ENCODE measurements around the gene SMIM21. TPM values are rescaled to one million over a fixed set of nuclear protein-coding genes. Genes with fewer than 3 reads are reported as not detected.

The SMIM21 gene
- total RNA-seq, 1 experiment from 2014 or later: not detected

DNA sequence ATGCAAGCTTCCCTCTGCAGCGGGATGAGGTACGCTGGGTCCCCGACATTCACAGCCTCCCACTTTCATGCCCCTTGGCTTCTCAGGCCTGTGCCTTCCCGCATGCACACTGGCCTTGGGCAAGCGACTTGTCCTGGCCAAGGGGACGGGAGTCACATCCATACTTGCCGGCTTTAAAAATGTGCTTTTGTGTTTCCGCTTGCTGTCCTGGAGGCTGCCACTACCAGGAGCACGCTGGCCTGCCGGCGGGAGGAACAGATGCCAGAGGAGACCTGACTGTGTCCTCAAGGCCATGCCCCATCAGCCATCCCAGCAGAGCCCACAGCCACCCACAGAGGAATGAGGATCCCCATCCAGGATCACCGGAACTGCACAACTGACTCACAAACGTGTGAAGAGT is 36.9 kb upstream of the SMIM21 start:
- ChIA-PET CTCF (no interaction called here), POLR2A (no interaction called here)
- H3K36me3 Mint-ChIP-seq: no peaks in the 10 kb centered on the region
- no peaks in the 10 kb centered on the region; the same call in 1 of the 2 replicates for H3K4me1 Mint-ChIP-seq
- DNase-seq (ENCODE audit: low spot score) (no peak), ATAC-seq (no peak)
- H3K9me3 Mint-ChIP-seq: peaks cover 19% of the 10 kb centered on the region
- no peaks in the 10 kb centered on the region; the same call in 1 of the 2 replicates for H3K27me3 Mint-ChIP-seq (ENCODE audit: low read depth)
- TF ChIP-seq ESRRA (CRISPR knock-in tag; IDR thresholded peaks at IDR 0.05; ENCODE audit: borderline replicate concordance) (no peak), NR2C2 (CRISPR knock-in tag; IDR thresholded peaks at IDR 0.05) (no peak)
- H3K27ac Mint-ChIP-seq: no peak overlapping the region
- no peak overlapping the region for H3K4me3 Mint-ChIP-seq

DNA sequence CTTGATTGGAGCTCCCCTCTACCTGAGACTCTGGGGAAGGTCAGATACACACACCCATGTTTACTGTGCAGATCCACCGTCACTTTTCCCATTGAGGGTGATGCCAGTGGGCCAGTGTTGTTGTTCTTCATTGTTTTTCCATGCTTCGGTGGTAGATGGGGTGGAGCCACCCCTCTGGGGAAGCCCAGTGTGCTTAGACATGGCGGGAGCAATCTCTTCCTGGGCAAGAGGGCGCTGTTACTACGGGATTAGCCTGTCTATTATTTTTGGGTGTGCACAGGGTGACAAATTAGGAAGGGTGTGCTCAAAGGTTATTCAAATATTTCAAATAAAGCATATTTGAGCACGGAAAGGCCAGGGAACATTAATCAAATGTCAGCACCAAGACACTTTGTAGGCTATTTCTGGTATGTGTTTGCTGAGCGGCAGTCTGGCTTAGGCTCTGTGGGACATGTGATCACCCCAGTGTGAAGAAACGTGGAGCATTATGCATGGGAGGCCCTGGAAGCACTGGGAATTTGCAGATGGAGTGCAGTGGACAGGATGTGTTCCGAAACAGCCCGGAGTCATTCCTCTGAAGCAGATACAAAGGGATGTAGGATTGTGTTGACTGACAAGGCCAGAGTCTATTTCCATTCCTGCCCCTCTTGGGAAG is 34.8 kb upstream of the SMIM21 start:
- ChIA-PET CTCF (no interaction called here), POLR2A (no interaction called here)
- DNase-seq (ENCODE audit: low spot score) (no peak), ATAC-seq (no peak)
- Mint-ChIP-seq H3K4me1 (no peaks in the 10 kb centered on the region; the same call in 1 of the 2 replicates), H3K9me3 (peaks cover 37% of the 10 kb centered on the region), H3K27ac (no peak overlapping the region), H3K27me3 (ENCODE audit: low read depth) (peaks cover 3% of the 10 kb centered on the region), H3K4me3 (no peak overlapping the region), H3K36me3 (peaks cover 16% of the 10 kb centered on the region)
- TF ChIP-seq TCF7 (CRISPR knock-in tag; IDR thresholded peaks at IDR 0.05; ENCODE audit: low read depth): no peak
- TF ChIP-seq, protein P1, sequence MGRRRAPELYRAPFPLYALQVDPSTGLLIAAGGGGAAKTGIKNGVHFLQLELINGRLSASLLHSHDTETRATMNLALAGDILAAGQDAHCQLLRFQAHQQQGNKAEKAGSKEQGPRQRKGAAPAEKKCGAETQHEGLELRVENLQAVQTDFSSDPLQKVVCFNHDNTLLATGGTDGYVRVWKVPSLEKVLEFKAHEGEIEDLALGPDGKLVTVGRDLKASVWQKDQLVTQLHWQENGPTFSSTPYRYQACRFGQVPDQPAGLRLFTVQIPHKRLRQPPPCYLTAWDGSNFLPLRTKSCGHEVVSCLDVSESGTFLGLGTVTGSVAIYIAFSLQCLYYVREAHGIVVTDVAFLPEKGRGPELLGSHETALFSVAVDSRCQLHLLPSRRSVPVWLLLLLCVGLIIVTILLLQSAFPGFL (CRISPR knock-in tag; IDR thresholded peaks at IDR 0.05; ENCODE audit: borderline replicate concordance): no peak
- TF ChIP-seq TP53 (CRISPR knock-in tag; IDR thresholded peaks at IDR 0.05): no peak
- TF ChIP-seq NFE2L1 (CRISPR knock-in tag; IDR thresholded peaks at IDR 0.05): no peak
- TF ChIP-seq, protein P2, sequence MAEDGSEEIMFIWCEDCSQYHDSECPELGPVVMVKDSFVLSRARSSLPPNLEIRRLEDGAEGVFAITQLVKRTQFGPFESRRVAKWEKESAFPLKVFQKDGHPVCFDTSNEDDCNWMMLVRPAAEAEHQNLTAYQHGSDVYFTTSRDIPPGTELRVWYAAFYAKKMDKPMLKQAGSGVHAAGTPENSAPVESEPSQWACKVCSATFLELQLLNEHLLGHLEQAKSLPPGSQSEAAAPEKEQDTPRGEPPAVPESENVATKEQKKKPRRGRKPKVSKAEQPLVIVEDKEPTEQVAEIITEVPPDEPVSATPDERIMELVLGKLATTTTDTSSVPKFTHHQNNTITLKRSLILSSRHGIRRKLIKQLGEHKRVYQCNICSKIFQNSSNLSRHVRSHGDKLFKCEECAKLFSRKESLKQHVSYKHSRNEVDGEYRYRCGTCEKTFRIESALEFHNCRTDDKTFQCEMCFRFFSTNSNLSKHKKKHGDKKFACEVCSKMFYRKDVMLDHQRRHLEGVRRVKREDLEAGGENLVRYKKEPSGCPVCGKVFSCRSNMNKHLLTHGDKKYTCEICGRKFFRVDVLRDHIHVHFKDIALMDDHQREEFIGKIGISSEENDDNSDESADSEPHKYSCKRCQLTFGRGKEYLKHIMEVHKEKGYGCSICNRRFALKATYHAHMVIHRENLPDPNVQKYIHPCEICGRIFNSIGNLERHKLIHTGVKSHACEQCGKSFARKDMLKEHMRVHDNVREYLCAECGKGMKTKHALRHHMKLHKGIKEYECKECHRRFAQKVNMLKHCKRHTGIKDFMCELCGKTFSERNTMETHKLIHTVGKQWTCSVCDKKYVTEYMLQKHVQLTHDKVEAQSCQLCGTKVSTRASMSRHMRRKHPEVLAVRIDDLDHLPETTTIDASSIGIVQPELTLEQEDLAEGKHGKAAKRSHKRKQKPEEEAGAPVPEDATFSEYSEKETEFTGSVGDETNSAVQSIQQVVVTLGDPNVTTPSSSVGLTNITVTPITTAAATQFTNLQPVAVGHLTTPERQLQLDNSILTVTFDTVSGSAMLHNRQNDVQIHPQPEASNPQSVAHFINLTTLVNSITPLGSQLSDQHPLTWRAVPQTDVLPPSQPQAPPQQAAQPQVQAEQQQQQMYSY (CRISPR knock-in tag; IDR thresholded peaks at IDR 0.05): no peak
- TF ChIP-seq, protein P3, sequence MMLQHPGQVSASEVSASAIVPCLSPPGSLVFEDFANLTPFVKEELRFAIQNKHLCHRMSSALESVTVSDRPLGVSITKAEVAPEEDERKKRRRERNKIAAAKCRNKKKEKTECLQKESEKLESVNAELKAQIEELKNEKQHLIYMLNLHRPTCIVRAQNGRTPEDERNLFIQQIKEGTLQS (CRISPR knock-in tag; conservative IDR thresholded peaks at IDR 0.05): no peak
- TF ChIP-seq IRF2 (CRISPR knock-in tag; IDR thresholded peaks at IDR 0.05; ENCODE audit: borderline replicate concordance, low read depth): no peak
- no peak for TF ChIP-seq EMX1 (CRISPR knock-in tag; IDR thresholded peaks at IDR 0.05)
- TF ChIP-seq, protein P4, sequence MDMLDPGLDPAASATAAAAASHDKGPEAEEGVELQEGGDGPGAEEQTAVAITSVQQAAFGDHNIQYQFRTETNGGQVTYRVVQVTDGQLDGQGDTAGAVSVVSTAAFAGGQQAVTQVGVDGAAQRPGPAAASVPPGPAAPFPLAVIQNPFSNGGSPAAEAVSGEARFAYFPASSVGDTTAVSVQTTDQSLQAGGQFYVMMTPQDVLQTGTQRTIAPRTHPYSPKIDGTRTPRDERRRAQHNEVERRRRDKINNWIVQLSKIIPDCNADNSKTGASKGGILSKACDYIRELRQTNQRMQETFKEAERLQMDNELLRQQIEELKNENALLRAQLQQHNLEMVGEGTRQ (CRISPR knock-in tag; IDR thresholded peaks at IDR 0.05): no peak
- no peak for TF ChIP-seq ZNF263 (CRISPR knock-in tag; IDR thresholded peaks at IDR 0.05; ENCODE audit: low read depth)
- TF ChIP-seq, protein P5, sequence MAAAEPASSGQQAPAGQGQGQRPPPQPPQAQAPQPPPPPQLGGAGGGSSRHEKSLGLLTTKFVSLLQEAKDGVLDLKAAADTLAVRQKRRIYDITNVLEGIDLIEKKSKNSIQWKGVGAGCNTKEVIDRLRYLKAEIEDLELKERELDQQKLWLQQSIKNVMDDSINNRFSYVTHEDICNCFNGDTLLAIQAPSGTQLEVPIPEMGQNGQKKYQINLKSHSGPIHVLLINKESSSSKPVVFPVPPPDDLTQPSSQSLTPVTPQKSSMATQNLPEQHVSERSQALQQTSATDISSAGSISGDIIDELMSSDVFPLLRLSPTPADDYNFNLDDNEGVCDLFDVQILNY (CRISPR knock-in tag; IDR thresholded peaks at IDR 0.05): no peak
- TF ChIP-seq, protein P6, sequence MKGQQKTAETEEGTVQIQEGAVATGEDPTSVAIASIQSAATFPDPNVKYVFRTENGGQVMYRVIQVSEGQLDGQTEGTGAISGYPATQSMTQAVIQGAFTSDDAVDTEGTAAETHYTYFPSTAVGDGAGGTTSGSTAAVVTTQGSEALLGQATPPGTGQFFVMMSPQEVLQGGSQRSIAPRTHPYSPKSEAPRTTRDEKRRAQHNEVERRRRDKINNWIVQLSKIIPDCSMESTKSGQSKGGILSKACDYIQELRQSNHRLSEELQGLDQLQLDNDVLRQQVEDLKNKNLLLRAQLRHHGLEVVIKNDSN (CRISPR knock-in tag; IDR thresholded peaks at IDR 0.05): no peak
- TF ChIP-seq, protein P7, sequence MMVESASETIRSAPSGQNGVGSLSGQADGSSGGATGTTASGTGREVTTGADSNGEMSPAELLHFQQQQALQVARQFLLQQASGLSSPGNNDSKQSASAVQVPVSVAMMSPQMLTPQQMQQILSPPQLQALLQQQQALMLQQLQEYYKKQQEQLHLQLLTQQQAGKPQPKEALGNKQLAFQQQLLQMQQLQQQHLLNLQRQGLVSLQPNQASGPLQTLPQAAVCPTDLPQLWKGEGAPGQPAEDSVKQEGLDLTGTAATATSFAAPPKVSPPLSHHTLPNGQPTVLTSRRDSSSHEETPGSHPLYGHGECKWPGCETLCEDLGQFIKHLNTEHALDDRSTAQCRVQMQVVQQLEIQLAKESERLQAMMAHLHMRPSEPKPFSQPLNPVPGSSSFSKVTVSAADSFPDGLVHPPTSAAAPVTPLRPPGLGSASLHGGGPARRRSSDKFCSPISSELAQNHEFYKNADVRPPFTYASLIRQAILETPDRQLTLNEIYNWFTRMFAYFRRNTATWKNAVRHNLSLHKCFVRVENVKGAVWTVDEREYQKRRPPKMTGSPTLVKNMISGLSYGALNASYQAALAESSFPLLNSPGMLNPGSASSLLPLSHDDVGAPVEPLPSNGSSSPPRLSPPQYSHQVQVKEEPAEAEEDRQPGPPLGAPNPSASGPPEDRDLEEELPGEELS (CRISPR knock-in tag; IDR thresholded peaks at IDR 0.05): no peak
- TF ChIP-seq, protein P8, sequence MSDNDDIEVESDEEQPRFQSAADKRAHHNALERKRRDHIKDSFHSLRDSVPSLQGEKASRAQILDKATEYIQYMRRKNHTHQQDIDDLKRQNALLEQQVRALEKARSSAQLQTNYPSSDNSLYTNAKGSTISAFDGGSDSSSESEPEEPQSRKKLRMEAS (CRISPR knock-in tag; IDR thresholded peaks at IDR 0.05): no peak
- no peak for TF ChIP-seq GTF2I (CRISPR knock-in tag; conservative IDR thresholded peaks at IDR 0.05)
- TF ChIP-seq, protein P9, sequence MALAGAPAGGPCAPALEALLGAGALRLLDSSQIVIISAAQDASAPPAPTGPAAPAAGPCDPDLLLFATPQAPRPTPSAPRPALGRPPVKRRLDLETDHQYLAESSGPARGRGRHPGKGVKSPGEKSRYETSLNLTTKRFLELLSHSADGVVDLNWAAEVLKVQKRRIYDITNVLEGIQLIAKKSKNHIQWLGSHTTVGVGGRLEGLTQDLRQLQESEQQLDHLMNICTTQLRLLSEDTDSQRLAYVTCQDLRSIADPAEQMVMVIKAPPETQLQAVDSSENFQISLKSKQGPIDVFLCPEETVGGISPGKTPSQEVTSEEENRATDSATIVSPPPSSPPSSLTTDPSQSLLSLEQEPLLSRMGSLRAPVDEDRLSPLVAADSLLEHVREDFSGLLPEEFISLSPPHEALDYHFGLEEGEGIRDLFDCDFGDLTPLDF (CRISPR knock-in tag; IDR thresholded peaks at IDR 0.05): no peak
- TF ChIP-seq, protein P10, sequence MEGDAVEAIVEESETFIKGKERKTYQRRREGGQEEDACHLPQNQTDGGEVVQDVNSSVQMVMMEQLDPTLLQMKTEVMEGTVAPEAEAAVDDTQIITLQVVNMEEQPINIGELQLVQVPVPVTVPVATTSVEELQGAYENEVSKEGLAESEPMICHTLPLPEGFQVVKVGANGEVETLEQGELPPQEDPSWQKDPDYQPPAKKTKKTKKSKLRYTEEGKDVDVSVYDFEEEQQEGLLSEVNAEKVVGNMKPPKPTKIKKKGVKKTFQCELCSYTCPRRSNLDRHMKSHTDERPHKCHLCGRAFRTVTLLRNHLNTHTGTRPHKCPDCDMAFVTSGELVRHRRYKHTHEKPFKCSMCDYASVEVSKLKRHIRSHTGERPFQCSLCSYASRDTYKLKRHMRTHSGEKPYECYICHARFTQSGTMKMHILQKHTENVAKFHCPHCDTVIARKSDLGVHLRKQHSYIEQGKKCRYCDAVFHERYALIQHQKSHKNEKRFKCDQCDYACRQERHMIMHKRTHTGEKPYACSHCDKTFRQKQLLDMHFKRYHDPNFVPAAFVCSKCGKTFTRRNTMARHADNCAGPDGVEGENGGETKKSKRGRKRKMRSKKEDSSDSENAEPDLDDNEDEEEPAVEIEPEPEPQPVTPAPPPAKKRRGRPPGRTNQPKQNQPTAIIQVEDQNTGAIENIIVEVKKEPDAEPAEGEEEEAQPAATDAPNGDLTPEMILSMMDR (IDR thresholded peaks at IDR 0.05): no peak
- no peak for TF ChIP-seq HMGA2 (CRISPR knock-in tag; IDR thresholded peaks at IDR 0.05)
